Dermis blood vessel endothelial cell (primary cell): ENCODE data around the gene TNNC1. TPM values are rescaled to one million over a fixed set of nuclear protein-coding genes. Genes with fewer than 3 reads are reported as not detected.

ENCODE experiments used
- total RNA-seq: library from RNA; depleted of rRNA; stranded (reverse); fragments of >200 nt; gene quantifications from 2 replicates; pipeline ENCODE4 v1.2.3, GENCODE V29; 2014

The TNNC1 gene
- total RNA-seq, 1 donor from 2014 or later, result not detected

Other genes starting within 250 kb of the TNNC1 start
- gene TLR9, start 228.4 kb downstream of the TNNC1 start, total RNA-seq, result under 0.01 TPM in 1 of 2 replicates, not detected in the other
- gene TWF2, start 214.9 kb downstream of the TNNC1 start, total RNA-seq, result 144 and 147 TPM in 2 replicates
- gene PPM1M, start 208.3 kb downstream of the TNNC1 start, total RNA-seq, result 20.6 and 25.0 TPM in 2 replicates
- gene WDR82, start 175.4 kb downstream of the TNNC1 start, total RNA-seq, result 81.3 and 111 TPM in 2 replicates
- gene GLYCTK, start 166.2 kb downstream of the TNNC1 start, total RNA-seq, result 22.3 and 22.9 TPM in 2 replicates
- 3.3 and 5.6 TPM in 2 replicates for gene DNAH1, start 137.7 kb downstream of the TNNC1 start, total RNA-seq
- 72.7 and 92.1 TPM in 2 replicates for gene BAP1, start 44.0 kb downstream of the TNNC1 start, total RNA-seq
- gene PHF7, start 43.4 kb downstream of the TNNC1 start, total RNA-seq, result 2.9 and 4.4 TPM in 2 replicates
- 30.5 and 30.9 TPM in 2 replicates for gene SEMA3G, start 8.9 kb downstream of the TNNC1 start, total RNA-seq
- gene NISCH, start 1.6 kb upstream of the TNNC1 start, total RNA-seq, result 72.8 and 106 TPM in 2 replicates
- 462 and 464 TPM in 2 replicates for gene STAB1, start 41.3 kb upstream of the TNNC1 start, total RNA-seq
- 32.2 and 81.1 TPM in 2 replicates for gene NT5DC2, start 79.8 kb upstream of the TNNC1 start, total RNA-seq
- 1.7 and 2.7 TPM in 2 replicates for gene UQCC5, start 82.6 kb upstream of the TNNC1 start, total RNA-seq
- gene PBRM1, start 231.9 kb upstream of the TNNC1 start, total RNA-seq, result 83.9 and 107 TPM in 2 replicates
- gene GNL3, start 232.0 kb upstream of the TNNC1 start, total RNA-seq, result 113 and 135 TPM in 2 replicates